OCI-LY7 (cell line): ENCODE measurements around the gene KIF25.

Source experiments
- EZH2phosphoT487 ChIP-seq: fragments of 200-600 bp; sonication (generic); IDR thresholded peaks from 2 replicates; pipeline ENCODE4 v1.6.1; 2018; ENCODE audit warnings: low read depth, borderline replicate concordance, mild to moderate bottlenecking, mixed run types, antibody characterized with exemption, low read length, moderate library complexity, mixed read lengths
- TF ChIP-seq, protein P1 (sequence below): fragments of 200-600 bp; sonication (generic); conservative IDR thresholded peaks from 2 replicates; pipeline ENCODE4 v1.5.1; 2014; ENCODE audit warnings: mild to moderate bottlenecking, antibody characterized with exemption, low read length, moderate library complexity, mixed read lengths

DNA sequence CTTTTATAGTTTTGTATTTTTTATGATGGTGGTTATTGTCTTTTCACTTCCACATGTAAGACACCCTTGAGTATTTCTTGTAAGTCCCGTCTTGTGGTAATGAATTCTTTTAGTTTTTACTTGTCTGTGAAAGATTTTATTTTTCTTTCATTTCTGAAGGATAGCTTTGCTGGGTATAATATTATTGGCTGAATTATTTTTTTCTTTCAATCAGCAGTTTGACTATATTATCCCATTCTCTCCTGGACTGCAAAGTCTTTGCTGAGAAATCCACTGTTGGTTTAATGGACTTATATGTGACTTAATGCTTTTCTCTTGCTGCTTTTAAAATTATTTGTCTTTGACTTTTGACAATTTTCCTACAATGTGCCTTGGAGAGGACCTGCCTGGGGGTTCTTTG is 13.8 kb downstream of the KIF25 start:
- TF ChIP-seq, protein P1, sequence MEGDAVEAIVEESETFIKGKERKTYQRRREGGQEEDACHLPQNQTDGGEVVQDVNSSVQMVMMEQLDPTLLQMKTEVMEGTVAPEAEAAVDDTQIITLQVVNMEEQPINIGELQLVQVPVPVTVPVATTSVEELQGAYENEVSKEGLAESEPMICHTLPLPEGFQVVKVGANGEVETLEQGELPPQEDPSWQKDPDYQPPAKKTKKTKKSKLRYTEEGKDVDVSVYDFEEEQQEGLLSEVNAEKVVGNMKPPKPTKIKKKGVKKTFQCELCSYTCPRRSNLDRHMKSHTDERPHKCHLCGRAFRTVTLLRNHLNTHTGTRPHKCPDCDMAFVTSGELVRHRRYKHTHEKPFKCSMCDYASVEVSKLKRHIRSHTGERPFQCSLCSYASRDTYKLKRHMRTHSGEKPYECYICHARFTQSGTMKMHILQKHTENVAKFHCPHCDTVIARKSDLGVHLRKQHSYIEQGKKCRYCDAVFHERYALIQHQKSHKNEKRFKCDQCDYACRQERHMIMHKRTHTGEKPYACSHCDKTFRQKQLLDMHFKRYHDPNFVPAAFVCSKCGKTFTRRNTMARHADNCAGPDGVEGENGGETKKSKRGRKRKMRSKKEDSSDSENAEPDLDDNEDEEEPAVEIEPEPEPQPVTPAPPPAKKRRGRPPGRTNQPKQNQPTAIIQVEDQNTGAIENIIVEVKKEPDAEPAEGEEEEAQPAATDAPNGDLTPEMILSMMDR: no peak
- no peak for TF ChIP-seq EZH2phosphoT487
